GM21786 (cell line): ENCODE results near the gene FBXO33.
"Not testable (repeated sequence)": the region's sequence is repeated elsewhere in the genome, so short reads cannot be mapped to it uniquely, and the experiment has no call there.

Source experiments
- ATAC-seq: cut with Tn5 transposase; IDR thresholded peaks from one replicate; pipeline ENCODE4 v1.9.1; 2021; ENCODE audit not compliant: unreplicated experiment

FBXO33 gene

DNA sequence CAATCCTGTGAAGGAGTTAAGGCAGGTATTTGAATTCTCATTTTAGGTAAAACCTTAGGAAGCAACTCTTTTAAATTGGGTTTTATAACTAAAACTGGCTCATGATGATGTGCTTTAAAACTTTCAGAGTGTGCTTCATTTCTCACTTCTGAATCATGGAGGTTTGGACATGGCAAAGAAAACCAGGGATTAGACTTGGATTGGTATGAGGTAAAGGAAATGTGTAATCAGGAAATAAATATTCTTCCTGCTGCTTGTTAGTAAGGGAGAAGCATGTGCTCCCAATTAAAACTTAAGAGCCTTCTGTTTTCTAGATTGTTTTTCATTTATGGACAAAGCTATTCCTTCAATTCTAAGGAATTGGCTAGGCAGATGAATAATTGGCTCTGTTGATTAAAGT, 57.4 kb downstream of the FBXO33 start:
- ATAC-seq = no peak

GRCh38 chr14:39372656-39373055, 59.6 kb downstream of the FBXO33 start:
- no peak for ATAC-seq

GRCh38 chr14:39370415-39370814, 61.8 kb downstream of the FBXO33 start:
- no peak for ATAC-seq

- no peak for ATAC-seq
Observed at GRCh38 chr14:39369029-39369428, 63.2 kb downstream of the FBXO33 start.

DNA sequence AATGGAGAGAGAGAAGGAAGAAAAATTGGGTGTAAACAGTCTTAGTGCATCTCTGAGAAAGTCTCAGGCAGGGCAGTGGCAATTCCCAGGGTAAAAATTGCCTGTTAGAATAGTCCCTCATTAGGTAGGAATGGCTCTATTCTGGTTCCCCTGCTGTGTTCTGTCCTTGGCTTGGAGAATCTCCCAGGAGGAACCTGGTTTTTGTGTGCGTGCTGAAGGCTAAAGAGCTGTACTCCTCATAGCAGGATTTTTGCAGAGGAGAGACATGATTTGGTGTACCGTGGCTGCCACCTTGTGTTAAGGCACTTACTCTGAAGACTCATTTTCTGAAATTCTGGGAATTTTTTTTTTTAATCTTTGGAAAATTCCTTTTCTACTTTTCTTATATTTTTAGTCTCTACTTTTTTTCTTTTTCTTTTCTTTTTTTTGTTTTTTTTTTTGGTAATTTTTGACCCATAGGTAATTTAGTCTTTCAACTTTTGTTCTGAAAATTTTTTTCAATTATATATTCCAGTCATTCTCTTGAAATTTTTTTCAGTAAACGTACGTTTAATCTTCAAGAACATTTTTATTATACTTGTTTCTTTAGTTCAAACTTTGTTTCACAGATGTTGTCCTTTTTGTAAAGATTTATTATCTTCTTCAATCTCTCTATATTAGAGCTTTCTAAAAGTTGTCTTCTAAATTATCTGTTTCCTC, 63.8 kb downstream of the FBXO33 start:
- no peak for ATAC-seq

- ATAC-seq = no peak
Observed at GRCh38 chr14:39367387-39367751, 64.9 kb downstream of the FBXO33 start.

- ATAC-seq = no peak
Observed at GRCh38 chr14:39366460-39367386, 65.5 kb downstream of the FBXO33 start.

GRCh38 chr14:39365354-39365753, 66.9 kb downstream of the FBXO33 start:
- no peak for ATAC-seq

DNA sequence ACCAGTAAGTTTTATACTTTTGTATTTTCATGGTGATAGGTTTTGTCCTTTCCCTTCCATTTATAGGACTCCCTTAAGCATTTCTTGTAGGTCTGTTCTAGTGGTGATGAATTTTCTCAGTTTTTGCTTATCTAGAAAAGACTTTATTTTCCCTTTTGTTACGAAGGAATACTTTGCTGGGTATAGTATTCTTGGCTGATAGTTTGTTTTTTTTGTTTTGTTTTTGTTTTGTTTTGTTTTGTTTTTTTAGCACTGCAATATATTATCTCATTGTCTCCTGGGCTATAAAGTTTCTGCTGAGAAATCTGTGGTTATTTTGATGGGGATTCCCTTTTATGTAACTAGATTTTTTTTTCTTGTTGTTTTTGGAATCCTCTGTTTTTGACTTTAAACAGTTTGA, 67.7 kb downstream of the FBXO33 start:
- ATAC-seq = no peak

DNA sequence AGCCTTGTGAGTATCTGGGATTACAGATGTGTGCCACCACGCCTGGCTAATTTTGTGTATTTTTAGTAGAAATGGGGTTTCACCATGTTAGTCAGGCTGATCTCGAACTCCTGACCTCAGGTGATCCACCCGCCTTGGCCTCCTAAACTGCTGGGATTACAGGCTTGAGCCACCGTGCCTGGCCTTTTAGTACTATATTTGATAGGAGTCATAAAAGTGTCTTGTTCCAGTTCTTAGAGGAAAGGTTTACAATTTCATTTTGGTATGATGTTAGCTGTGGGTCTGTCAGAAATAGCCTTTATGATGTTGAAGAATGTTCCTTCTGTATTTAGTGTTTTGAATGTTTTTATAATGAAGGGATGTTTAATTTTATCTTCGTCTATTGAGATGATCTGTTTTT, 70.7 kb downstream of the FBXO33 start:
- not testable (repeated sequence) for ATAC-seq

- ATAC-seq = no peak
Observed at GRCh38 chr14:39360316-39360715, 71.9 kb downstream of the FBXO33 start.

DNA sequence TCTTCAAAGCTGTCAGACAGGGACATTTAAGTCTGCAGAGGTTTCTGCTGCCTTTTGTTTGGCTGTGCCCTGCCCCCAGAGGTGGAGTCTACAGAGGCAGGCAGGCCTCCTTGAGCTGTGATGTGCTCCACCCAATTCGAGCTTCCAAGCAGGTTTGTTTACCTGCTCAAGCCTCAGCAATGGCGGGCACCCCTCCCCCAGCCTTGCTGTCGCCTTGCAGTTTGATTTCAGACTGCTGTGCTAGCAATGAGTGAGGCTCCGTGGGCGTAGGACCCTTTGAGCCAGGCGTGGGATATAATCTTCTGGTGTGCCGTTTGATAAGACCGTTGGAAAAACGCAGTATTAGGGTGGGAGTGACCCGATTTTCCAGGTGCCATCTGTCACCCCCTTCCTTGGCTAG, 73.2 kb downstream of the FBXO33 start:
- ATAC-seq = not testable (repeated sequence)

GRCh38 chr14:39351708-39352107, 80.5 kb downstream of the FBXO33 start:
- ATAC-seq = no peak

- no peak for ATAC-seq
Observed at GRCh38 chr14:39350866-39351265, 81.4 kb downstream of the FBXO33 start.
